Measurements from ENCODE around the gene NHERF2. TPM values are rescaled to one million over a fixed set of nuclear protein-coding genes. Genes with fewer than 3 reads are reported as not detected.

NHERF2 gene
- total RNA-seq, 1 donor from 2014 or later = 343 TPM

GRCh38 chr16:2042171-2042985 is 15.7 kb downstream of the NHERF2 start:
- no peaks in the 10 kb centered on the region for H3K27me3 ChIP-seq (ENCODE audit: low read depth)
- no peaks in the 10 kb centered on the region for H3K9me3 ChIP-seq
- DNase-seq (peak; percentile 90), ATAC-seq (peak; percentile 80 to 87)
- H3K36me3 ChIP-seq = peaks cover 14% of the 10 kb centered on the region
- H3K27ac ChIP-seq = peak overlapping the region; percentile 92
- intact Hi-C loops (cut with DNase I) = no loop called here
- peaks cover 96% of the 10 kb centered on the region for H3K4me1 ChIP-seq
- H3K4me3 ChIP-seq = peak overlapping the region; percentile 30
- no peak for TF ChIP-seq CTCF (IDR thresholded peaks at IDR 0.05)

GRCh38 chr16:2042986-2043666 is 16.4 kb downstream of the NHERF2 start:
- TF ChIP-seq CTCF (IDR thresholded peaks at IDR 0.05) = no peak
- DNase-seq (no peak), ATAC-seq (peak; percentile 1 to 19)
- intact Hi-C loops (cut with DNase I) = no loop called here
- Histone ChIP-seq H3K9me3 (no peaks in the 10 kb centered on the region), H3K4me1 (peaks cover 89% of the 10 kb centered on the region), H3K27ac (peak overlapping the region; percentile 80), H3K27me3 (ENCODE audit: low read depth) (no peaks in the 10 kb centered on the region), H3K4me3 (peak overlapping the region; percentile 39), H3K36me3 (peaks cover 7% of the 10 kb centered on the region)

- Histone ChIP-seq H3K4me1 (peaks cover 90% of the 10 kb centered on the region), H3K4me3 (peak overlapping the region; percentile 39), H3K9me3 (no peaks in the 10 kb centered on the region), H3K36me3 (no peaks in the 10 kb centered on the region), H3K27me3 (ENCODE audit: low read depth) (no peaks in the 10 kb centered on the region), H3K27ac (peak overlapping the region; percentile 80)
- ATAC-seq (peak; percentile 11 to 24), DNase-seq (peak; percentile 84)
- intact Hi-C loops (cut with DNase I) = no loop called here
- no peak for TF ChIP-seq CTCF (IDR thresholded peaks at IDR 0.05)
Measured at GRCh38 chr16:2043667-2044451, 17.2 kb downstream of the NHERF2 start.

GRCh38 chr16:2044541-2044940 is 17.8 kb downstream of the NHERF2 start:
- H3K27me3 ChIP-seq (ENCODE audit: low read depth) = no peaks in the 10 kb centered on the region
- ATAC-seq (no peak), DNase-seq (no peak)
- H3K9me3 ChIP-seq = no peaks in the 10 kb centered on the region
- H3K36me3 ChIP-seq = no peaks in the 10 kb centered on the region
- intact Hi-C loops (cut with DNase I) = no loop called here
- peak overlapping the region; percentile 80 for H3K27ac ChIP-seq
- peaks cover 87% of the 10 kb centered on the region for H3K4me1 ChIP-seq
- no peak overlapping the region for H3K4me3 ChIP-seq
- no peak for TF ChIP-seq CTCF (IDR thresholded peaks at IDR 0.05)

Data from lower lobe of right lung (tissue), 2 donors.